ENCODE results near the gene SMG1. TPM values are rescaled to one million over a fixed set of nuclear protein-coding genes. Genes with fewer than 3 reads are reported as not detected.
A peak's percentile ranks its signal among the peaks of the same experiment; 100 is the strongest.

Gene SMG1
- total and polyA plus RNA-seq, 2 of the 13 experiments (the other 11 are each of a cell fraction or from before 2014, with no cell fraction given) = 48.7 to 53.7 TPM

GRCh38 chr16:18827890-18828289 lies 98.3 kb downstream of the SMG1 start:
- Histone ChIP-seq H3K4me3 (replicated peaks in 1 of 3; ENCODE audit: insufficient read depth in 1 of 3, low read depth in 2 of 3, low read length in 3 of 3) (no peak overlapping the region), H3K9ac (ENCODE audit: insufficient read depth, low read depth, low read length) (no peak overlapping the region), H4K20me1 (ENCODE audit: insufficient read depth, low read length) (no peaks in the 10 kb centered on the region), H3K4me2 (ENCODE audit: low read depth, low read length) (no peak overlapping the region), H2AFZ (ENCODE audit: low read length) (no peak overlapping the region), H3K4me1 (ENCODE audit: insufficient read depth, low read length) (peaks cover 8% of the 10 kb centered on the region; the same call in 1 of the 2 replicates), H3K27me3 (ENCODE audit: control insufficient read depth in 1 of 2, insufficient read depth in 2 of 2, low read length in 2 of 2) (no peaks in the 10 kb centered on the region), H3K36me3 (replicated peaks in 1 of 2; ENCODE audit: control insufficient read depth in 1 of 2, insufficient read depth in 2 of 2, low read length in 2 of 2) (peaks cover 25 to 47% of the 10 kb centered on the region in 2 experiments), H3K79me2 (ENCODE audit: insufficient read depth, low read length) (no peaks in the 10 kb centered on the region), H3K9me3 (ENCODE audit: low read length) (no peaks in the 10 kb centered on the region), H3K27ac (ENCODE audit: extremely low read length, insufficient read depth, low read length) (no peak overlapping the region)
- ChIA-PET CTCF (ENCODE audit: low intra/inter-chr PET ratio, low total read pairs) (no interaction called here), POLR2A (interaction anchor here (1.1 to 1.5 kb wide), 2 partner anchors 26 to 118 kb away, joined by 3 read pairs; partner anchors contain the start of gene ARL6IP1)
- BruUV-seq (replicated peaks) = no TSS peak
- no peak for ATAC-seq
- WGBS (ENCODE audit: low lambda C conversion rate) = 94% methylated on average over 4 of the region's 4 CpGs
- intact Hi-C loops (cut with micrococcal nuclease; ENCODE audit: unreplicated experiment) (no loop called here), in situ Hi-C loops (cut with HindIII; ENCODE audit: extremely low pct_ligation_motif_present, low pct_unique_long_range_greater_than_20kb) (no loop called here)
- FAIRE-seq = no peak
- DNase-seq (ENCODE audit: low spot score) = no peak
- TF ChIP-seq DZIP1 (CRISPR knock-in tag; IDR thresholded peaks at IDR 0.05) (no peak), RBM22 (optimal IDR thresholded peaks at IDR 0.05; ENCODE audit: low read length) (peak; percentile 75), NBN (conservative IDR thresholded peaks at IDR 0.05) (no peak), AHDC1 (CRISPR knock-in tag; IDR thresholded peaks at IDR 0.05; ENCODE audit: borderline replicate concordance) (no peak), ZNF615 (CRISPR knock-in tag; IDR thresholded peaks at IDR 0.05; ENCODE audit: borderline replicate concordance) (no peak), ZNF326 (CRISPR knock-in tag; IDR thresholded peaks at IDR 0.05; ENCODE audit: borderline replicate concordance) (no peak), ZNF451 (CRISPR knock-in tag; IDR thresholded peaks at IDR 0.05) (no peak), TRIM22 (IDR thresholded peaks at IDR 0.05) (no peak), ZNF335 (CRISPR knock-in tag; IDR thresholded peaks at IDR 0.05) (no peak)
